Esophagus squamous epithelium (tissue), 4 donors: Measurements from ENCODE around the gene STARD8.

ENCODE experiments used
- CTCF ChIP-seq, 6 experiments: fragments of 450-650 bp in 4 of 6; fragments of 200-600 bp in 2 of 6; sonication (generic) in 2 of 6; IDR thresholded peaks; one replicate each; pipeline ENCODE4 v1.5.1; 2016 to 2019; ENCODE audit warnings: antibody characterized with exemption in 6 of 6, mild to moderate bottlenecking in 4 of 6, moderate library complexity in 4 of 6
- POLR2A ChIP-seq, 4 donors: fragments of 450-650 bp; IDR thresholded peaks; one replicate each; pipeline ENCODE4 v1.6.1; 2017; ENCODE audit warnings: antibody characterized with exemption in 4 of 4, mild to moderate bottlenecking in 4 of 4, moderate library complexity in 3 of 4

GRCh38 chrX:68697465-68698125 is 50.1 kb downstream of the STARD8 start:
- no peak for TF ChIP-seq CTCF (IDR thresholded peaks at IDR 0.05)
- TF ChIP-seq POLR2A (IDR thresholded peaks at IDR 0.05), result no peak
